Endothelial cell of umbilical vein (primary cell): Measurements from ENCODE around the gene FGF9. TPM values are rescaled to one million over a fixed set of nuclear protein-coding genes. Genes with fewer than 3 reads are reported as not detected.

Source experiments
- BruUV-seq: library from RNA; stranded (reverse); fragments of 400-500 nt; replicated peaks from 2 replicates; lab custom pipeline; 2021; lab: Mats Ljungman, UMichigan
- CTCF ChIA-PET: fragments of 300-600, 350-600 bp; sonication (Branson Sonifier 250); formaldehyde crosslinking; loops from one replicate; lab custom pipeline; 2021; ENCODE audit warnings: antibody characterized with exemption, inconsistent platforms; lab: Charles Lee
- POLR2A ChIA-PET: fragments of 300-600, 350-600 bp; sonication (Branson Sonifier 250); formaldehyde crosslinking; loops from one replicate; lab custom pipeline; 2021; ENCODE audit warnings: antibody characterized with exemption, inconsistent platforms; lab: Charles Lee
- DNase-seq: peaks from one replicate; pipeline ENCODE4 v3.0.0-alpha.2; 2011; ENCODE audit warnings: low read depth, low spot score
- FAIRE-seq: peaks from 2 replicates; lab custom pipeline; 2011; peaks lifted over from hg19 to GRCh38; lab: Jason Lieb, UNC
- H2AFZ ChIP-seq: 2 replicates; pipeline ENCODE4 v1.6.0; 2012; ENCODE audit warnings: low read depth, low read length, control low read depth, inconsistent platforms
- H3K27ac ChIP-seq: 2 replicates; pipeline ENCODE4 v1.5.1; 2011; ENCODE audit warnings: low read depth, mild to moderate bottlenecking, control low read depth, low read length, moderate library complexity; ENCODE audit not compliant: insufficient read depth
- H3K27me3 ChIP-seq, 2 experiments: 2 replicates each; pipeline versions ENCODE4 v1.6.0 to v1.6.1; 2011; ENCODE audit warnings: low read length in 2 of 2, mixed read lengths in 1 of 2; ENCODE audit not compliant: control insufficient read depth in 2 of 2, insufficient read depth in 2 of 2
- H3K36me3 ChIP-seq, 2 experiments: 2 replicates in 1 of 2; 3 replicates in 1 of 2; pipeline ENCODE4 v1.5.1; 2011; ENCODE audit warnings: low read length in 2 of 2, mild to moderate bottlenecking in 1 of 2, moderate library complexity in 1 of 2; ENCODE audit not compliant: control insufficient read depth in 2 of 2, insufficient read depth in 2 of 2; ENCODE audit errors: extremely low read depth in 1 of 2
- H3K4me1 ChIP-seq: 3 replicates; pipeline ENCODE4 v1.5.1; 2011; ENCODE audit warnings: mild to moderate bottlenecking, low read length; ENCODE audit not compliant: control insufficient read depth, insufficient read depth; ENCODE audit errors: extremely low read depth
- H3K4me2 ChIP-seq: 2 replicates; pipeline ENCODE4 v1.6.1; 2011; ENCODE audit warnings: low read length, control low read depth, mixed read lengths; ENCODE audit not compliant: insufficient read depth
- H3K4me3 ChIP-seq, 3 experiments: fragments of 200-600 bp in 1 of 3; sonication (generic), shearing (Covaris generic) in 1 of 3; replicated peaks in 1 of 3; 2 replicates each; pipeline ENCODE4 v1.5.1; 2011 to 2016; ENCODE audit warnings: control low read depth in 3 of 3, low read length in 3 of 3, mild to moderate bottlenecking in 2 of 3, inconsistent platforms in 1 of 3, low read depth in 1 of 3, moderate library complexity in 1 of 3; ENCODE audit not compliant: insufficient read depth in 1 of 3
- H3K79me2 ChIP-seq: 2 replicates; pipeline ENCODE4 v1.6.0; 2012; ENCODE audit warnings: low read length, inconsistent platforms; ENCODE audit not compliant: control insufficient read depth, insufficient read depth
- H3K9ac ChIP-seq: replicated peaks from 2 replicates; pipeline ENCODE3; 2011; ENCODE audit warnings: low read length, control low read depth; ENCODE audit not compliant: insufficient read depth; ENCODE audit errors: extremely low read depth
- H3K9me1 ChIP-seq: replicated peaks from 3 replicates; pipeline ENCODE4 v1.6.0; 2011; ENCODE audit warnings: mild to moderate bottlenecking, low read length; ENCODE audit not compliant: control insufficient read depth, insufficient read depth; ENCODE audit errors: extremely low read depth
- H3K9me3 ChIP-seq: replicated peaks from 2 replicates; pipeline ENCODE4 v1.5.1; 2012; ENCODE audit warnings: low read length, inconsistent platforms; ENCODE audit not compliant: control insufficient read depth, insufficient read depth
- H4K20me1 ChIP-seq: replicated peaks from 2 replicates; pipeline ENCODE3; 2011; ENCODE audit warnings: mild to moderate bottlenecking, low read length; ENCODE audit not compliant: control insufficient read depth, insufficient read depth; ENCODE audit errors: extremely low read depth
- CTCF ChIP-seq, 2 donors: IDR thresholded peaks; 1 replicate in 1 of 2; 2 replicates in 1 of 2; pipeline ENCODE4 v1.5.1; 2011; ENCODE audit warnings: low read length in 2 of 2, mild to moderate bottlenecking in 2 of 2, moderate library complexity in 2 of 2, control low read depth in 1 of 2, inconsistent platforms in 1 of 2, low read depth in 1 of 2; ENCODE audit not compliant: insufficient read depth in 1 of 2; ENCODE audit errors: extremely low read depth in 1 of 2
- EZH2 ChIP-seq: IDR thresholded peaks from 2 replicates; pipeline ENCODE4 v1.6.1; 2012; ENCODE audit warnings: borderline replicate concordance, low read depth, mild to moderate bottlenecking, moderate library complexity, low read length, inconsistent platforms; ENCODE audit not compliant: severe bottlenecking
- FOS ChIP-seq: IDR thresholded peaks from 2 replicates; pipeline ENCODE4 v1.6.1; 2011; ENCODE audit warnings: mild to moderate bottlenecking, low read length, moderate library complexity, borderline replicate concordance; ENCODE audit not compliant: insufficient read depth
- GATA2 ChIP-seq: IDR thresholded peaks from 2 replicates; pipeline ENCODE4 v1.7.0; 2011; ENCODE audit warnings: low read depth, mild to moderate bottlenecking, moderate library complexity, mixed read lengths, low read length; ENCODE audit not compliant: insufficient read length, insufficient read depth
- JUN ChIP-seq: IDR thresholded peaks from 2 replicates; pipeline ENCODE4 v1.6.1; 2011; ENCODE audit warnings: borderline replicate concordance, low read depth; ENCODE audit not compliant: insufficient read length, insufficient read depth
- MAX ChIP-seq: IDR thresholded peaks from 2 replicates; pipeline ENCODE4 v1.6.1; 2011; ENCODE audit not compliant: insufficient read depth, insufficient read length
- MYC ChIP-seq: IDR thresholded peaks from one replicate; pipeline ENCODE4 v1.6.1; 2011; ENCODE audit warnings: mild to moderate bottlenecking, low read depth, low read length
- POLR2A ChIP-seq: IDR thresholded peaks from 2 replicates; pipeline ENCODE4 v1.6.1; 2012; ENCODE audit warnings: low read depth, mild to moderate bottlenecking, control low read depth, low read length
- POLR2AphosphoS5 ChIP-seq: IDR thresholded peaks from 2 replicates; pipeline ENCODE4 v1.6.1; 2012; ENCODE audit warnings: low read depth, mild to moderate bottlenecking, control low read depth, low read length, moderate library complexity; ENCODE audit not compliant: insufficient read depth
- dilution Hi-C: fragments of 300-500 bp; cut with MboI; formaldehyde crosslinking; loops from one replicate; pipeline ENCODE4 v1.15.0; 2019; ENCODE audit warnings: low sequenced_read_pairs; ENCODE audit not compliant: extremely low pct_ligation_motif_present
- intact Hi-C: fragments of 100-400 bp; cut with micrococcal nuclease; formaldehyde crosslinking; loops from one replicate; pipeline ENCODE4 v1.10.0; 2022
- polyA plus RNA-seq, 4 experiments: library from polyadenylated mRNA; depleted of rRNA in 3 of 4; stranded (reverse) in 3 of 4; unstranded in 1 of 4; fragments of >200 nt; gene quantifications; 2 replicates each; pipeline versions ENCODE4 v1.2.1 to v1.2.3, GENCODE V29; 2011 to 2012; ENCODE audit warnings: missing spikeins in 1 of 4
- total RNA-seq: library from RNA; stranded (reverse); gene quantifications from 2 replicates; pipeline ENCODE4 v1.2.3, GENCODE V29; 2021

The FGF9 gene
- total and polyA plus RNA-seq, 2 donors (not counting 3 experiments of a cell fraction or from before 2014, with no cell fraction given) = not detected

DNA sequence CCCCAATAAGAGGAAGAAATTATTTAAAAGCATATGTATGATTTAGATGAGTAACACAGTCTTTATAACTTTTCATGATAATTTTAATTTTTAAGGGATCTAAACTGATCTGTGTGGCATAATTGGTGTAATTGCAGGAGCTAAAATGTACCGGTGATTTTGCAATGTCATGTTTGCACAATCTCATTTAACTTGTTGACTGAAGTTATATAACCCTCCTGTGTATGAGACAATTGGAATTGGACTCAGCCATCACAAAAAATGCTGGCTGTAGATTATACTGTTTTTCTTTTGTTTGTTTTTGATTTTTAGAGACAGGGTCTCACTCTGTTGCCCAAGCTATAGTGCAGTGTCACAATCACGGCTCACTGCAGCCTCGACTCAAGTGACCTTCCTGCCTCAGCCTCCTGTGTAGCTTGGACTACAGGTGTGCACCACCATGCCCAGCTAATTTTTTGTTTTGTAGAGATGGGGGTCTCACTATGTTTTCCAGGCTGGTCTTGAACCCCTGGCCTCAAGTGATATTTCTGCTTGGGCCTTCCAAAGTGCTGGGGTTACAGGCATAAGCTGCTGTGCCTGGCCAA is 26.1 kb downstream of the FGF9 start:
- Histone ChIP-seq H3K36me3 (no peaks in the 10 kb centered on the region), H4K20me1 (no peaks in the 10 kb centered on the region), H3K27ac (no peak overlapping the region), H3K4me1 (no peaks in the 10 kb centered on the region), H3K9ac (no peak overlapping the region), H3K79me2 (no peaks in the 10 kb centered on the region), H3K27me3 (no peaks in the 10 kb centered on the region), H3K9me3 (no peaks in the 10 kb centered on the region), H2AFZ (no peak overlapping the region), H3K4me2 (no peak overlapping the region), H3K9me1 (no peaks in the 10 kb centered on the region), H3K4me3 (no peak overlapping the region)
- DNase-seq = no peak
- intact Hi-C loops = no loop called here
- no peak for FAIRE-seq
- CTCF ChIA-PET = no interaction called here
- dilution Hi-C loops = no loop called here
- TF ChIP-seq CTCF (IDR thresholded peaks at IDR 0.05; ENCODE audit: extremely low read depth in 1 of 2, insufficient read depth in 1 of 2, low read depth in 1 of 2, low read length in 2 of 2) (no peak), EZH2 (no peak), POLR2AphosphoS5 (no peak), JUN (no peak), FOS (no peak), MYC (no peak), GATA2 (no peak), MAX (no peak), POLR2A (no peak)
- POLR2A ChIA-PET = no interaction called here
- BruUV-seq = no TSS peak
